GM18873 (cell line): Measurements from ENCODE around the gene FAS.

Experiments used
- ATAC-seq: cut with Tn5 transposase; IDR thresholded peaks from one replicate; pipeline ENCODE4 v1.9.1; 2021; ENCODE audit warnings: mild to moderate bottlenecking, moderate library complexity, moderate number of reproducible peaks; ENCODE audit not compliant: unreplicated experiment, low FRiP score

FAS gene

DNA sequence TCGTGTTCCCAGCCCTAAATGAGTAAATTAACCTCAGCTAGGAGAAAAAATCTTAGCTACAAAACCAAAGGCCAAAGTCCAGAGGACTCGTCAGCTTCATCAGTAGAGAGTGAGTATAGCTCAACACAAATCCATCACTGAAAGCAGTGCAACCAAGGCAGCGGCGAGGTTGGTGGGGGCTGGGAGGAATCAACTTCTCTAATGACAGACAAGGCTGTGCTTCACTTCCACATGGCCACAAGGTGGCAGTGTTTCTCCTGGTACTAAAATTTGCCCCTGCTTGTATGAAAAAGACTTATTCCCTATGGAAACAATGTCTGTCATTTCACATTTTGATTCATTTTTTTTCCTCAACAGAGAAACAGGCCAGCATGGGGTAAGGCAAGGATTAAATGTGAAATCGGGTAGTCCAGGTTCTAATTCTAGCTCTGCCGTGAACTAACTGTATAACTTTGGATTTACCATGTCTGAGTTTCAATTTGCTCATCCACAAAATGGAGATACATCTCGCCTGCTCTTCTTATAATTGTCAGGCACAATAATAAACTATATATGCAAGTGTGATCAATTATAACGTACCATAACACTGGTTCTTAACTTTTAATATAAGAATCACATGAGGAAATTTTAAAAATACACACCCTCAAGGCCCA, 39.3 kb downstream of the FAS start:
- no peak for ATAC-seq

DNA sequence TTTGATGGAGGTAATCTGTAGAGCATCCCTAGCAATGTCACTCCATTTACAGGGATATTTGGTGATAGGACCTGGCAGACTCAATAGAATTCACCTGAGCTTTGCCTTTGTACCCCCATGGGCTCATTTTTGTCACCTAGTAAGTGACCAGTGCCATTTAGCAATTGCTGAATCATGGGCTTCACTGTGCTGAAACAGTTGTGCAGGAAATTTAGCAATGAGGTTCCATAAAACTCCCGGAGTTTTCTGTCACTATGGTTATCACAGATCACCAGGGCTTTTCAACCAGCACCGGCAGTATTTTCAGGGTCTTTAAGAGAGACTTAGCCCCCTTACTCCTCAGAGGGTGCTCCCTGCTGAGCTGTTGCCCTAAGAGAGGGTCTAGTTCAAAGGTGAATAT, 40.2 kb downstream of the FAS start:
- ATAC-seq = no peak

DNA sequence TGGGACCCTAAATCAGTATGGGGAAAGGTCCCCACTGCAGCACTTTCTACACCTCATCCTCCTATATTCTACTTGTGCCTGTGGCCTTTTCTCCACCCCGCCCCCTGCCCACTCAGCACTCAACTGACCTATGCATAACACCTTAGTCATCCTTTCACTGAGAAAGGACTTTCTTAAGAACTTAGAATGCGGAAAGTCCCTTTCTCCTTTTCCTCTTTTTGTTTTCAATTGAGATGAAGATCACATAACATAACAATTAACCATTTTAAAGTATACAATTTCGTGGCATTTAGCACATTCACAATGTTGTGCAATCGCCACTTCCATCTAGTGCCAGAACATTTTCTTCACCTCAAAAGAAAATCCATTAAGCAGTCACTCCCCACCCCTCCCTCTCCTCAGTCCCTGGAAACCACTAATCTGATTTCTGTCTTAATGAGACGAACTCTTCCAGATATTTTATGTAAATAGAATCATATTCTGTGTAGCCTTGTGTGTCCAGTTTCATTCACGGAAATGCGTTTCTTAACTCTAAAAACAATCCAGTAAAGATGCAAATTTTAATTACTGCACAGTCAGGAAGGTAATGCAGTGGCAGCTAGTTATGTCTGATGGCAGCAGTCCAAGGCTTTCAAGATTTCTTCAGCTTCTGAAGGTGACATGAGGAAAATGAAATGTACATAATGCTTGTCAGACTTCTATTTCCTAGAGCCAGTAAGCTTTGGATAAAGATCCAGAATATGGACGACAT, 41.7 kb downstream of the FAS start:
- ATAC-seq = no peak

DNA sequence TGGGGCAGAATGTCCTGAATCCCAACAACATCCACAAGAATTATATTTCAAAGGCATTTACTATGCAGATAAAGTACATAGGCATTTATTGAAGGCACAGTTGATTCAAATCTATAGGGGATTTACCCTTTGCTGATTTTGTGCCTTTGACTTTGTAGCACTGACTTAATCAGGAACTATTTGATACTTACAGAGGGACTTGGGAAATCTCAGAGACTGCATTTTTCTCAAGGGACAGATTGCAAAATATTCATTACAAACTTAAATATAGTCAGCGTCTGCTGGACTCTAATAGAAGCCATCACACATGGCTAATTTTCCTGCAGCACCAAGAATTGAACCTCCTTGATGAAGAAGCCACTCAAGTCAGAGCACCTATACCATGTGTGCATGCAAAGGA, 44.9 kb downstream of the FAS start:
- ATAC-seq = no peak

DNA sequence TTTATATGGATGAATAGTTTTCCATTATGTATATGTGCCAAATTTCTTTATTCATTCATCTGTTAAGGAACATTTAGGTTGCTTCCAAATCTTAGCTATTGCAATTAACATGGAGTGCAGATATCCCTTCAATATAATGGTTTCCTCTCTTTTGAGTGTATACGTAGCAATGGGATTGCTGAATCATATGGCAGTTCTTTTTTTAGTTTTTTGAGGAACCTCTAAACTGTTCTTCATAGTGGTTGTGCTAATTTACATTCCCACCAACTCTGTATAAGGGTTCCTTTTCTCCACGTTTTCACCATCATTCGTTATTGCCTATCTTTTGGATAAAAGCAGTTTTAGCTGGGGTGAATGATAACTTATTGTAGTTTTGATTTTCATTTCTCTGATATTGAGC, 46.5 kb downstream of the FAS start:
- ATAC-seq = no peak

DNA sequence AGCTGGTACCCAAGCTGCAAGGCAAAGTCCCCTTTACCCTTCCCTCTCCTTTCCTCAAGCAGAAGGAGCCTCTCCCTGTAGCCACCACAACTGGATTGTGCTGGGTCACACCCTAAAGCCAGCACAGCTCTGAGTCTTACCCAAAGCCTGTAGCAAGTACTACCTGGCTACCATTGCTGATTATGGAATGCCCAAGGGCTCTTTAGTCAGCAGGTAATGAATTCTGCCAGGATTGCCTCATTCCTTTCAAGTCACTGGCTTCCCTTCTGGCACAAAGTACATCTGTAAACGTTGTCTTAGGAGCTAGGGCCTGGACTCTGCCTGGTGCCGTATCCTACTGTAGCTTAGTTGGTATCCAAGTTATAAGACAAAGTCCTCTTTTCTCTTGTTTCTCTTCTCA, 52.0 kb downstream of the FAS start:
- ATAC-seq = no peak

DNA sequence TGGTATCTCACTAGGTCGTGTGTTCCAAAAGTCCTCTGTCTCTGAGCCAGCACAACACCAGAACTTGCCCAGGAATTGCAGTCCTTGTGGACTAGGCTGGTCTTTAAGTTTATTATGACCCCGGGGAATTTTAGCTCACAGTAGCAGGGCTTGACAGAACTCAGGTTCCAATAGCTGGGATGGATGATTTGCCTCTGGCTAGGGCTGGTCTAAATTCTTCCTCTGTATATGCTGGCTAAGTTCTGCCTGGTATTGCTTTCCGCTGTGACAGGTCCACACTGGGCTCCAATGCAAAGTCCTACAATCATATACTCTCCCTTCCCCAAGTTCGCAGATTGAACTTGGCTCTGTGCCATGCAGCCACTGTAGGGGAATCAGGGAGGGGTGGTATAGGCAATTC, 52.5 kb downstream of the FAS start:
- ATAC-seq = no peak

DNA sequence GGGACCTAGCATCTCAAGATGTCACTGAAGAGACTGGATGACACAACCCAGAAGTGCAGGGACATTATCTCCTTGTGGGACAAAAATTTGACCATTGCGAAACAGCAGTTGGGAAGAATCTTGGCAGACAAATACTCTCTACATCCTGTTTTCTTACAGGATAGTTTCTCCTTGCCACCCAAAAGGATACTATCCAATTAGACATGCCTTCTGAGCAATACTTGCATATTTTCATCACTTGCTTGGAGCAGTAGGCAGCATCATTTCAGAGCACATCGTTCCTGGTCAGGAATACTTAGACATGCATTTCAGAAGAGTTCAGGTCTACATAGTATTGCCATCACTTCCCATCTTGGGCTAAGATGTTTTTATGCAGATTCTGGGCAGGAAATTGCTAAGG, 56.8 kb downstream of the FAS start:
- no peak for ATAC-seq

DNA sequence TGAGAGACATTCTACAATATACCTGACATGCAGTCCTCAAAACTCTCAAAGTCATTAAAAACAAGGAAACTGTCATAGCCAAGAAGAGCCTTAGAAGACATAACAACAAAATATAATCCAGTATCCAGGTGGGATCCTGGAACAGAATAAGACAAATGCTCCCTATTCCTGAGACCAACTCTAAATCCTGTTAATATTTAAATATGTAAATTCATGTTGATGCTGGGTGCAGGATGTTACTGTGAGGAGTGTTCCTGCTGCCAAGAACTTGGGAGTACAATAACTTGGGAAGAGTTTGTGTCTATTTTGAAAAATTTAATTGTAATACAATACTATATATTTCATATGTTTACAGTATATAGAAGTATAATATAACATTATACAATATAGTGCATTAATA, 61.0 kb downstream of the FAS start:
- no peak for ATAC-seq

DNA sequence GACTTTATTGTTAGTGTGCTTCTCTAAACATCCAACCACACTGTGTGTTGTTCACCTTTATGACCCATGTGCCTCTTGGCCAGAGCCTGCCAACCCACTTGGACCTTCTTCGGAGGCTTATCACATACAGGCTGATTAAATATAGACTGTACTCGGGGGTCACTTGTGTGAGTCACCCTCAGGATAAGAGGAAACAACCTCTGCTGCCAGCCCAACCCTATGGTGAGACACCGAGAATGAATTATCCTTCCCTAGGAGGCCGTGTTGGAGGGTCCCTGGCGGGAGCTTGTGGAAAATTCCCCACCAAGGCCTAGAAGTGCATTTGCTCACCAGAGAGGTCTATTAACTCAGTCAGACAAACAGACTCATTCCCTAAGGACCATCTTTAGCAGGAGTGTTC, 63.0 kb downstream of the FAS start:
- no peak for ATAC-seq

DNA sequence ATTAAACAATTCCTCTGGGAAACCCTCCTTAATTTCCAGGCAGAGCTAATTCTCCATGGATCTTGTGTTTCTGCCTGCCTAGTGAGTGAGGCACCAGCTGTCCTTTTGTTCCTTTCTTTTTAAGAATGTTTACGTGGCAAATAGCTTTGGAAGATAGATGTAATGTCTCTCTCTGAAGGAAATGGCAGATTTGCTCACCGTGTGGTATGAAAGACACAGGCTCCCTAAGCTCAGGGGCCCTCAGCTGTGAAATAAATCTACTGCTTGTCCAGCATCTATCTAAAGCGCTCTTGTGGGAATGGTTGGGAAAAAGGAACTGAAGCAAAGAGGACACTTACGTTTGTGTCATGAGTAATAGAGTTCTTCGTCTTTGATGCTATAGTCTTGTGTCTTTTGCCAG, 64.6 kb downstream of the FAS start:
- no peak for ATAC-seq

DNA sequence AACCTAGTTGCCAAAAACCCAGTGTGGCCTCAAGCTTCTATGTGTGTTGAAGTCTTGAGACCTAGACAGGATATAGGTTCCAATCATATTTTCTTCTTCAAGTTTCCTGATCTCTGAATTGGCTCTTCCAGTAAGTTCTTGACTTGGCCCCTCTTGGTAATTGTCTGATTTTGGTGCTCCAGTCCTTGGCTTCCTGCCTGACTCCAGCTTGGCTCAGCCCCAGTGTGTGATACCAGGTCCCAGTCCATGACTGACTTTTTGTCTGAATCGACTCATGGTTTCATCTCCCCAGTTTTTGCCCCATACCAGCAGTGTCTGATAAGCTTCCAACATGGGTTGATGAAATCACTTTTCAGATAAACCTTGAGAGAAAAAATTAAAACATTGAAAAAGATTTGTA, 72.3 kb downstream of the FAS start:
- ATAC-seq = no peak

DNA sequence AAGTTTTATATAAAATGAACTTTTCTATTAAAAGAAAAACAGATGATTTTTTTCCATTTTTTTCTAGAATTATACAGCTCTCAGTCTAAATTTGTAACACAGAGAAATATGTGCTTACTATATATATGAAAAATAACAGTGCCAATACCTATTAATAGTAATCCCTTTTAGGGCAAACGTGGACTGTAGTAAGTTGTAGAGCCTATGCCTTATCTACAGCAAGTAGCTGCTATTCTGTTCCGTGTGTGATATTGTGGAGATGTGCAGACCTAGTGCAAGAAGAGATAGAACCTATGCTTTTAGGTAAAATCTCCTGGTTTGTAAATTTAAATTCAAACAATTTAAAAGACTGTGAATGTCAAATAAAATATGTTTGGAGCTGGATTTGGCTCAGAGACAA, 72.9 kb downstream of the FAS start:
- no peak for ATAC-seq

DNA sequence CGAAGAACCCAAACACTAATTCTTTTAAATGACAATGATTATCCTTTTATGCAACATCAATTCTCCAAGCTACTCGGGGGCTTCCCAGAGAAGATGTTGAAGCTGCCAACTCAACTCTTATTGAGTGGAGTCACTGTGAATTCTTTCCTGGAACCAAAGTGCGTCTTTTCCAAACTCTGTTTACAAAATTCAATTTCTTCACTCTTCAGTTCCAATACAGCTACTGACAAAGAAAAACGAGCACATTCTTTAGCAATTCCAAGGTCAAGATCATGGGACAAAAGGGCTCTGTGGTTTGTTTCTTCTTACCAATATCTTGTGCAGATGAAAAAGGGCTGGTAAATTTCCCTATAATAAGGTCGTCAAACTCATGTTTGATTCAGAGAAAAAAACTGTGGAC, 74.2 kb downstream of the FAS start:
- no peak for ATAC-seq
